ENCODE measurements around the gene PIP5K1C. TPM values are rescaled to one million over a fixed set of nuclear protein-coding genes. Genes with fewer than 3 reads are reported as not detected.

The PIP5K1C gene
- total and polyA plus RNA-seq, 9 of the 15 experiments (the other 6 are each of a cell fraction or from before 2014, with no cell fraction given): 0.38 to 22.1 (median 4.1) TPM

GRCh38 chr19:3690551-3691371, 9.5 kb downstream of the PIP5K1C start (continued):
- TF ChIP-seq CLOCK (CRISPR knock-in tag; IDR thresholded peaks at IDR 0.05; ENCODE audit: borderline replicate concordance): no peak
- no peak for TF ChIP-seq TCF7 (IDR thresholded peaks at IDR 0.05; ENCODE audit: borderline replicate concordance)
- no peak for TF ChIP-seq USF1 (CRISPR knock-in tag; IDR thresholded peaks at IDR 0.05)
- no peak for TF ChIP-seq DIDO1 (tag; IDR thresholded peaks at IDR 0.05; ENCODE audit: low read depth)
- TF ChIP-seq XRCC4 (IDR thresholded peaks at IDR 0.05; ENCODE audit: extremely low read depth, insufficient read depth, insufficient read length): no peak
- TF ChIP-seq HDAC1 (IDR thresholded peaks at IDR 0.05): no peak
- peak; percentile 11; the same call in 1 of the 2 replicates for TF ChIP-seq ZNF316 (IDR thresholded peaks at IDR 0.05)
- no peak for TF ChIP-seq MAX (CRISPR knock-in tag; IDR thresholded peaks at IDR 0.05)
- peak in 1 of 2 experiments; percentile 62; a peak in 2 of 4 replicates for TF ChIP-seq KDM1A (IDR thresholded peaks at IDR 0.05)
